OCI-LY3 (cell line): ENCODE results near the gene PCSK6.

Experiments used
- CTCF ChIP-seq: fragments of 200-600, 300-600 bp; sonication (generic); IDR thresholded peaks from 2 replicates; pipeline ENCODE4 v1.5.1; 2014; ENCODE audit warnings: antibody characterized with exemption, low read length, low read depth
- EZH2phosphoT487 ChIP-seq: fragments of 200-600 bp; shearing (Covaris generic); IDR thresholded peaks from 2 replicates; pipeline ENCODE4 v1.6.1; 2018; ENCODE audit warnings: antibody characterized with exemption, mixed run types, low read depth

GRCh38 chr15:101427606-101428487 lies 61.7 kb downstream of the PCSK6 start:
- no peak for TF ChIP-seq CTCF
- no peak for TF ChIP-seq EZH2phosphoT487
